ENCODE measurements around the gene SH3PXD2B. TPM values are rescaled to one million over a fixed set of nuclear protein-coding genes. Genes with fewer than 3 reads are reported as not detected.

SH3PXD2B gene
- total and polyA plus RNA-seq, 10 of the 15 experiments (the other 5 are each of a cell fraction or from before 2014, with no cell fraction given) = 0.05 to 1.6 (median 0.57) TPM

DNA sequence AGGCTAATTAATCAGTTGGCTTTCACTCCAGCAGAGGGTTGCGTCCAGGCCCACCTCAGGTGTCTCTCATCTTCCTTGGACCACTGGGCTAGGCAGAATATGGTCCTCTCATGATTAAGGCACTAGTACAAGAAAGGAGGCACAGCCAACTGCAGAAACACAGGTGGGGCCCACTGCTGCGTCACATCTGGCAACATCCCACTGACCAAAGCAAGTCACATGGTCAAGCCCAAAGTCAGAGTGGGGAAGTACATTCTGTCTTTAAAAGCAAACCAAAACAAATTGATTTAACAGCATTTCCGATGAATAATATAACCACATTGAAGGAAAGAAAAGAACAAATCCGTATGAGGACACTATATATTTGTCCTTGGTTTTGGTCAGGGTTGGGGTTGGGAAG lies 142.7 kb downstream of the SH3PXD2B start:
- TF ChIP-seq CHD1 (IDR thresholded peaks at IDR 0.05; ENCODE audit: low read depth, low read length) (no peak), MTA2 (IDR thresholded peaks at IDR 0.05; ENCODE audit: low read depth) (no peak)
- H3K27ac ChIP-seq (ENCODE audit: control insufficient read depth, insufficient read depth) = no peak overlapping the region
- no peaks in the 10 kb centered on the region for H3K36me3 ChIP-seq (ENCODE audit: control insufficient read depth in 2 of 2, insufficient read depth in 2 of 2, low read length in 1 of 2)
- no peaks in the 10 kb centered on the region; the same call in 2 of the 3 replicates for H3K9me3 ChIP-seq (replicated peaks; ENCODE audit: control insufficient read depth, insufficient read depth, low read length)
- H3K4me3 ChIP-seq = no peak overlapping the region
- WGBS (ENCODE audit: insufficient coverage, insufficient replicate concordance, low lambda C conversion rate, missing lambda C conversion rate) = 81% methylated on average over 4 of the region's 4 CpGs
- H3K9ac ChIP-seq (ENCODE audit: control insufficient read depth, insufficient read depth, low read length) = no peak overlapping the region
- CTCF ChIA-PET = no interaction called here
- ATAC-seq (no peak), FAIRE-seq (no peak), DNase-seq (ENCODE audit: low read depth, low spot score) (no peak)
- H3K79me2 ChIP-seq (ENCODE audit: control insufficient read depth, insufficient read depth, low read length) = no peaks in the 10 kb centered on the region
- POLR2A ChIA-PET = no interaction called here
- in situ Hi-C loops (cut with MboI) = no loop called here
- no peaks in the 10 kb centered on the region for H4K20me1 ChIP-seq (ENCODE audit: control insufficient read depth, insufficient read depth)
- no peak overlapping the region for H2AFZ ChIP-seq (ENCODE audit: control insufficient read depth, low read depth, low read length)
- RAD21 ChIA-PET (ENCODE audit: unreplicated experiment) = no interaction called here
- SMC1A ChIA-PET (ENCODE audit: uncharacterized antibody, unreplicated experiment) = no interaction called here
- no TSS peak for BruUV-seq (replicated peaks)
- no peak overlapping the region for H3K4me2 ChIP-seq (ENCODE audit: control insufficient read depth, insufficient read depth)
- H3K27me3 ChIP-seq (replicated peaks in 1 of 2; ENCODE audit: control insufficient read depth in 2 of 2, insufficient read depth in 2 of 2, low read length in 1 of 2) = no peaks in the 10 kb centered on the region
- intact Hi-C loops (cut with micrococcal nuclease; ENCODE audit: unreplicated experiment) = no loop called here
- H3K4me1 ChIP-seq (ENCODE audit: control insufficient read depth, insufficient read depth, low read length) = peaks cover 25% of the 10 kb centered on the region

DNA sequence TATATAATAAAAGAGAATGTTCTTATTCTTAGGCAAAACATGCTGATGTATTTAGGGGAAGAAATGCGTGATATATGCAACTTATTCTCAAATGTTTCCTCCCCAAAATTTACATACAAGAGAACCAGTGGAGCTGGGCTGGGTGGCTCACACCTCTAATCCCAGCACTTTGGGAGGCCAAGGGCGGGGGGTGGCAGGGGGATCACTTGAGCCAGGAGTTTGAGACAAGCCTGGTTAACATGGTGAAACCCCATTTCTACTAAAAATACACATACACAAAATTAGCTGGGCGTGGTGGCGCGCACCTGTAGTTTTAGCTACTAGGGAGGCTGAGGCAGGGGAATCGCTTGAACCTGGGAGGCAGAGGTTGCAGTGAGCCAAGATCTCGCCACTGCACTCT lies 143.3 kb downstream of the SH3PXD2B start:
- SMC1A ChIA-PET (ENCODE audit: uncharacterized antibody, unreplicated experiment) = no interaction called here
- Histone ChIP-seq H3K36me3 (ENCODE audit: control insufficient read depth in 2 of 2, insufficient read depth in 2 of 2, low read length in 1 of 2) (no peaks in the 10 kb centered on the region), H3K4me1 (ENCODE audit: control insufficient read depth, insufficient read depth, low read length) (peaks cover 21% of the 10 kb centered on the region), H4K20me1 (ENCODE audit: control insufficient read depth, insufficient read depth) (no peaks in the 10 kb centered on the region), H3K4me2 (ENCODE audit: control insufficient read depth, insufficient read depth) (no peak overlapping the region), H3K27me3 (replicated peaks in 1 of 2; ENCODE audit: control insufficient read depth in 2 of 2, insufficient read depth in 2 of 2, low read length in 1 of 2) (no peaks in the 10 kb centered on the region), H2AFZ (ENCODE audit: control insufficient read depth, low read depth, low read length) (no peak overlapping the region), H3K9ac (ENCODE audit: control insufficient read depth, insufficient read depth, low read length) (no peak overlapping the region), H3K4me3 (no peak overlapping the region), H3K79me2 (ENCODE audit: control insufficient read depth, insufficient read depth, low read length) (no peaks in the 10 kb centered on the region), H3K27ac (ENCODE audit: control insufficient read depth, insufficient read depth) (no peak overlapping the region), H3K9me3 (replicated peaks; ENCODE audit: control insufficient read depth, insufficient read depth, low read length) (no peaks in the 10 kb centered on the region; the same call in 2 of the 3 replicates)
- CTCF ChIA-PET = no interaction called here
- FAIRE-seq (no peak), DNase-seq (ENCODE audit: low read depth, low spot score) (no peak), ATAC-seq (no peak)
- 82% methylated on average over 7 of the region's 7 CpGs for WGBS (ENCODE audit: insufficient coverage, insufficient replicate concordance, low lambda C conversion rate, missing lambda C conversion rate)
- BruUV-seq (replicated peaks) = no TSS peak
- RAD21 ChIA-PET (ENCODE audit: unreplicated experiment) = no interaction called here
- in situ Hi-C loops (cut with MboI) = no loop called here
- TF ChIP-seq TAF1 (IDR thresholded peaks at IDR 0.05; ENCODE audit: borderline replicate concordance, low read depth, low read length) = no peak
- no peak for TF ChIP-seq NFXL1 (IDR thresholded peaks at IDR 0.05; ENCODE audit: borderline replicate concordance)
- TF ChIP-seq TBL1XR1 (IDR thresholded peaks at IDR 0.05; ENCODE audit: low read depth, low read length) = no peak
- no peak for TF ChIP-seq CBX5 (IDR thresholded peaks at IDR 0.05; ENCODE audit: low read depth)
- no peak for TF ChIP-seq ZNF274 (IDR thresholded peaks at IDR 0.05; ENCODE audit: insufficient read depth, insufficient read length)
- TF ChIP-seq POLR2AphosphoS5 (IDR thresholded peaks at IDR 0.05; ENCODE audit: low read length) = no peak
- TF ChIP-seq RCOR1 (conservative IDR thresholded peaks at IDR 0.05; ENCODE audit: low read depth, low read length) = no peak
- no peak for TF ChIP-seq SREBF2 (IDR thresholded peaks at IDR 0.05; ENCODE audit: low read length)
- no peak for TF ChIP-seq MXI1 (IDR thresholded peaks at IDR 0.05; ENCODE audit: low read depth, low read length)
- TF ChIP-seq ZZZ3 (IDR thresholded peaks at IDR 0.05; ENCODE audit: control insufficient read depth, insufficient read length, low read depth) = no peak
- no peak for TF ChIP-seq RELA (IDR thresholded peaks at IDR 0.05; ENCODE audit: borderline replicate concordance, partially characterized antibody)
- no peak for TF ChIP-seq FOXK2 (IDR thresholded peaks at IDR 0.05)
- TF ChIP-seq MTA2 (IDR thresholded peaks at IDR 0.05; ENCODE audit: low read depth) = no peak
- TF ChIP-seq CTCF (IDR thresholded peaks at IDR 0.05 in 2 of 3, conservative IDR thresholded peaks at IDR 0.05 in 1 of 3; ENCODE audit: control insufficient read depth in 2 of 3, extremely low read depth in 1 of 3, insufficient read depth in 1 of 3, low read depth in 3 of 3, low read length in 3 of 3) = no peak
- intact Hi-C loops (cut with micrococcal nuclease; ENCODE audit: unreplicated experiment) = no loop called here
- POLR2A ChIA-PET = no interaction called here

All from GM12878 (cell line).